Erythroblast (primary cell): ENCODE measurements around the gene CALN1.

Experiments
- GATA1 ChIP-seq: IDR thresholded peaks from 2 replicates; pipeline ENCODE4 v1.6.1; 2011; ENCODE audit warnings: low read depth, mild to moderate bottlenecking, control low read depth, low read length, moderate library complexity
- POLR2A ChIP-seq: IDR thresholded peaks from 2 replicates; pipeline ENCODE4 v1.6.1; 2011; ENCODE audit warnings: mild to moderate bottlenecking, low read length

DNA sequence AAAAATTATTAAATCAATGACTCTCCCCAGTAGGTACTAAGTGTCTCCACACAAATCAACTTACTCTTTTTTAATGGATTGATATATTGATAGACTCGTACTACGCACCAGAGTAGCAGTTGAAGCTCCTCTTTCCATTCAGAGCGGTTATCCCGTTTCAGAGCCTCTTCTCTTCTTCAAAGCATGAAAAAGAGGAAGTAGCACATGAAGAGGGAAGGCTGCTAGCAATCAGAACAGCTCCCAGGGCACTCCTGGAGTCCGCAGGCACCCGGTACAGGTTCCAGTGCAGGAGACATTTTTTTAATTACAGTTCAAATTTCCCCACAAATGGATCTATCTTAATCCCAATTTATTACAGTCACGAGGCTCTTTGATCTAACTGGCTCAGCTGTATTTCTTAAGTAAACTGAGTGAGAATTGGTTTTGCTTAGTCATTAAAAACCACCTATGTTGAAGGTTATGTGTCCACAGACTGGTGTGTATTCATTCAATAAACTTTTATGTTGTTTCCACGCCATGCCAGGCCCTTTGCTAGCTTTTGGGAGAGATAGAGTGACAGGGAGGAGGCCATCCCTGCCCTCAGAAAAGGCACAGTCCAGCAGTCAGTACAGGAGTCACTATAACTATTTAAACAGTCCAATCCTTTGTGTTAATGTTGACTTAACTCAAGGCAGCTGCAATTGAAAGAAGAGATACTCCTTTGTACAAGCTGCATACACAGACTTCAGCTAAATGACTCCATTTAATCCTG is 32.1 kb upstream of the CALN1 start:
- no peak for TF ChIP-seq POLR2A
- TF ChIP-seq GATA1: no peak
